ENCODE measurements around the gene TCF7. TPM values are rescaled to one million over a fixed set of nuclear protein-coding genes. Genes with fewer than 3 reads are reported as not detected.

Gene TCF7
- total RNA-seq, 1 experiment from 2014 or later: 13.0 TPM

GRCh38 chr5:134145041-134145757, 30.7 kb downstream of the TCF7 start:
- Histone ChIP-seq H3K9me2 (ENCODE audit: insufficient read depth) (no peaks in the 10 kb centered on the region), H3K4me1 (replicated peaks; ENCODE audit: insufficient read depth) (peaks cover 15% of the 10 kb centered on the region), H2AFZ (no peak overlapping the region), H3K79me2 (ENCODE audit: low read depth) (peaks cover 14% of the 10 kb centered on the region), H3K27me3 (ENCODE audit: insufficient read depth, low read depth) (no peaks in the 10 kb centered on the region), H3K9me3 (ENCODE audit: insufficient read depth, low read depth) (no peaks in the 10 kb centered on the region), H3F3A (ENCODE audit: insufficient read depth, low read depth) (peaks cover 61% of the 10 kb centered on the region), H4K20me1 (ENCODE audit: insufficient read depth) (peaks cover 42% of the 10 kb centered on the region), H3K36me3 (ENCODE audit: low read depth) (0 out of 2 replicates have a peak, but pooled peaks cover 17% of the 10 kb centered on the region), H3K4me3 (no peak overlapping the region), H3K27ac (no peak overlapping the region), H3K4me2 (no peak overlapping the region)
- BruUV-seq (replicated peaks): no TSS peak
- intact Hi-C loops (cut with micrococcal nuclease; ENCODE audit: unreplicated experiment): no loop called here
- ChIA-PET POLR2A (ENCODE audit: unreplicated experiment) (interaction anchor here (0.6 to 0.7 kb wide), 2 partner anchors 17 to 27 kb away, joined by 5 to 11 read pairs; no protein-coding TSS in a partner anchor), CTCF (no interaction called here)
- TF ChIP-seq CTCF (conservative IDR thresholded peaks at IDR 0.05): no peak
- no peak for TF ChIP-seq EZH2 (IDR thresholded peaks at IDR 0.05; ENCODE audit: low read depth)
- DNase-seq: no peak

- Histone ChIP-seq H3F3A (ENCODE audit: insufficient read depth, low read depth) (peaks cover 67% of the 10 kb centered on the region), H3K4me3 (no peak overlapping the region), H3K27me3 (ENCODE audit: insufficient read depth, low read depth) (no peaks in the 10 kb centered on the region), H2AFZ (no peak overlapping the region), H3K9me2 (ENCODE audit: insufficient read depth) (no peaks in the 10 kb centered on the region), H3K36me3 (ENCODE audit: low read depth) (0 out of 2 replicates have a peak, but pooled peaks cover 21% of the 10 kb centered on the region), H4K20me1 (ENCODE audit: insufficient read depth) (peaks cover 38% of the 10 kb centered on the region), H3K4me2 (no peak overlapping the region), H3K4me1 (replicated peaks; ENCODE audit: insufficient read depth) (peaks cover 17% of the 10 kb centered on the region), H3K79me2 (ENCODE audit: low read depth) (peaks cover 22% of the 10 kb centered on the region), H3K9me3 (ENCODE audit: insufficient read depth, low read depth) (no peaks in the 10 kb centered on the region), H3K27ac (no peak overlapping the region)
- no TSS peak for BruUV-seq (replicated peaks)
- peak; percentile 49 to 71 for DNase-seq
- CTCF ChIA-PET: no interaction called here
- intact Hi-C loops (cut with micrococcal nuclease; ENCODE audit: unreplicated experiment): loop anchor here (1.0 kb wide), 1 partner anchor 107 kb away; no protein-coding TSS in a partner anchor
- POLR2A ChIA-PET (ENCODE audit: unreplicated experiment): interaction anchor here (0.6 to 0.7 kb wide), 2 partner anchors 18 to 26 kb away, joined by 5 to 11 read pairs; no protein-coding TSS in a partner anchor
- no peak for TF ChIP-seq EZH2 (IDR thresholded peaks at IDR 0.05; ENCODE audit: low read depth)
- TF ChIP-seq CTCF (conservative IDR thresholded peaks at IDR 0.05): peak; percentile 96
Measured at GRCh38 chr5:134145779-134146581, 31.5 kb downstream of the TCF7 start.

GRCh38 chr5:134146651-134147518, 32.4 kb downstream of the TCF7 start:
- no TSS peak for BruUV-seq (replicated peaks)
- Histone ChIP-seq H3K36me3 (ENCODE audit: low read depth) (peaks cover 27% of the 10 kb centered on the region; the same call in 1 of the 2 replicates), H3K27me3 (ENCODE audit: insufficient read depth, low read depth) (no peaks in the 10 kb centered on the region), H3K9me3 (ENCODE audit: insufficient read depth, low read depth) (no peaks in the 10 kb centered on the region), H3K9me2 (ENCODE audit: insufficient read depth) (no peaks in the 10 kb centered on the region), H3K4me2 (no peak overlapping the region), H4K20me1 (ENCODE audit: insufficient read depth) (peaks cover 41% of the 10 kb centered on the region), H3K79me2 (ENCODE audit: low read depth) (peaks cover 27% of the 10 kb centered on the region), H3K27ac (no peak overlapping the region), H3K4me3 (no peak overlapping the region), H3K4me1 (replicated peaks; ENCODE audit: insufficient read depth) (peaks cover 17% of the 10 kb centered on the region), H2AFZ (no peak overlapping the region), H3F3A (ENCODE audit: insufficient read depth, low read depth) (peaks cover 63% of the 10 kb centered on the region)
- POLR2A ChIA-PET (ENCODE audit: unreplicated experiment): no interaction called here
- CTCF ChIA-PET: interaction anchor here (0.7 to 1.1 kb wide), 2 partner anchors 107 to 177 kb away, joined by 3 to 6 read pairs; no protein-coding TSS in a partner anchor
- TF ChIP-seq EZH2 (IDR thresholded peaks at IDR 0.05; ENCODE audit: low read depth): no peak
- no peak for DNase-seq
- intact Hi-C loops (cut with micrococcal nuclease; ENCODE audit: unreplicated experiment): loop anchor here (1.0 kb wide), 1 partner anchor 108 kb away; no protein-coding TSS in a partner anchor

All from PC-9 (cell line).